ENCODE data around the gene ARHGDIG.

GRCh38 chr16:263182-263774, 17.1 kb upstream of the ARHGDIG start:
- no peak for TF ChIP-seq CTCF (conservative IDR thresholded peaks at IDR 0.05; ENCODE audit: low read depth, low read length)
- TF ChIP-seq EZH2 (IDR thresholded peaks at IDR 0.05; ENCODE audit: borderline replicate concordance, low read depth, low read length, poor library complexity, severe bottlenecking): no peak

All from A673 (cell line).